ENCODE data around the gene YKT6. TPM values are rescaled to one million over a fixed set of nuclear protein-coding genes. Genes with fewer than 3 reads are reported as not detected.

YKT6 gene
- total RNA-seq, 1 donor from 2014 or later = 89.5 TPM

DNA sequence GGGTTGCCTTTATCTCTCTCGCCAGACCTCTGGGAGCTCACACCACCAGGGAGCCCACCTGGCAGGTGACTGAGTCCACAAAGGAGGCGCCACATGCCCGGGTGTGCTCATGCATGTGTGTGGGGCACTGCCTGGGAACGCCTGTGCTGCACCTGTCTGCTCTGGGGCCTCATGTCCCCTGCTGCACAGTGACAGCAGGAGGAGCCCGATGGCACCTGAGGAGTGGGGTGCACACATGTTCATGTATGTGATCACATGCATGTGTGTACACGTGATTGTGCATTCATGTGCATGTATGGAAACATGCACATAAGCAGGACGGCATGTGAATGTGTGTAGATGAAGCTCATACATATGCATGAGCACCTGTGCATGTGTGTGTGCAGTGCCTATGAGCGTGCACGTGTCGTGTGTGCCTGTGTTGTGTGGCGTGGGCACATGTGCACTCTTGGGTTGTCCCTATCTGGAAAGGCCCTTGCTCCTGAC lies 22.0 kb downstream of the YKT6 start:
- Mint-ChIP-seq H3K4me3 (ENCODE audit: unreplicated experiment) (no peak overlapping the region), H3K9me3 (ENCODE audit: unreplicated experiment) (no peaks in the 10 kb centered on the region), H3K27ac (ENCODE audit: unreplicated experiment) (no peak overlapping the region), H3K4me1 (ENCODE audit: unreplicated experiment) (no peaks in the 10 kb centered on the region), H3K27me3 (ENCODE audit: unreplicated experiment) (peaks cover 5% of the 10 kb centered on the region), H3K36me3 (ENCODE audit: unreplicated experiment) (no peaks in the 10 kb centered on the region)
- TF ChIP-seq, protein P1, sequence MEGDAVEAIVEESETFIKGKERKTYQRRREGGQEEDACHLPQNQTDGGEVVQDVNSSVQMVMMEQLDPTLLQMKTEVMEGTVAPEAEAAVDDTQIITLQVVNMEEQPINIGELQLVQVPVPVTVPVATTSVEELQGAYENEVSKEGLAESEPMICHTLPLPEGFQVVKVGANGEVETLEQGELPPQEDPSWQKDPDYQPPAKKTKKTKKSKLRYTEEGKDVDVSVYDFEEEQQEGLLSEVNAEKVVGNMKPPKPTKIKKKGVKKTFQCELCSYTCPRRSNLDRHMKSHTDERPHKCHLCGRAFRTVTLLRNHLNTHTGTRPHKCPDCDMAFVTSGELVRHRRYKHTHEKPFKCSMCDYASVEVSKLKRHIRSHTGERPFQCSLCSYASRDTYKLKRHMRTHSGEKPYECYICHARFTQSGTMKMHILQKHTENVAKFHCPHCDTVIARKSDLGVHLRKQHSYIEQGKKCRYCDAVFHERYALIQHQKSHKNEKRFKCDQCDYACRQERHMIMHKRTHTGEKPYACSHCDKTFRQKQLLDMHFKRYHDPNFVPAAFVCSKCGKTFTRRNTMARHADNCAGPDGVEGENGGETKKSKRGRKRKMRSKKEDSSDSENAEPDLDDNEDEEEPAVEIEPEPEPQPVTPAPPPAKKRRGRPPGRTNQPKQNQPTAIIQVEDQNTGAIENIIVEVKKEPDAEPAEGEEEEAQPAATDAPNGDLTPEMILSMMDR (IDR thresholded peaks at IDR 0.05) = no peak
- DNase-seq (ENCODE audit: extremely low spot score, unreplicated experiment) = no peak

DNA sequence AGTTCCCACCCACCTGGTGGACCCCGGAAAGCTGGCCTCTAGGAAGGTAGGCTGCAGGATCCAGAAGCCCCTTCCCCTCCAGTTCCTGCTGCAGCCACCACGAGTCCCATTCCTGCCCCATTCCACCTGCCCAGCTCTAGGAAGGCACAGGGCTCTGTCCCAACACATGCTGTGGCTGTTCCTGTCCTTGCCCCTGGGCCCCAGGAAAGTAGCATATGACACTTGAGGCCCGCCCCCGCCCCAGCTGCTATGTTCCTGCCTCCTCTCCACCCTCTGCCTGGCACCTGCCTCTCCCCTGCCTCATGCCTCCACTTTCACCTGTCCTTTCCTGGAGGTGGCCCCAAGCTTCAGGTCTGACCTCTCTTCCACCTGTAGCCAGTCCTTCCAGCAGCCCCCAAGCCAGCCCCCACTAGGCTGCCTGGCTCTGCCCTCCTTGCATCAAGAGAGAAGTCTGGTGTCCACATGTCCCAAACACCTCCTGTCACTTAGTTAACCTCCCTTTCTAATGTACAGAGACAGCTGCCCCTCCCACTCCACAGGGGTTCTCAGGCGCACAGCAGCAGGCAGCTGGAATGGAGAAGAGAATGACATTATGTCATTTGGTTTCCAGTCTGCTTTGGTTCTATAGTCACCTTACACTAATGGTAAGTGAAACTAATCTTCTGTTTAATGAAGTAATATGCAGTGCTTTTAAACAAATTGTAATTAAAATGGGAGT lies 22.7 kb downstream of the YKT6 start:
- H3K4me3 Mint-ChIP-seq (ENCODE audit: unreplicated experiment) = no peak overlapping the region
- TF ChIP-seq, protein P1 (IDR thresholded peaks at IDR 0.05) = no peak
- H3K27ac Mint-ChIP-seq (ENCODE audit: unreplicated experiment) = no peak overlapping the region
- no peak for DNase-seq (ENCODE audit: extremely low spot score, unreplicated experiment)
- no peaks in the 10 kb centered on the region for H3K9me3 Mint-ChIP-seq (ENCODE audit: unreplicated experiment)
- no peaks in the 10 kb centered on the region for H3K4me1 Mint-ChIP-seq (ENCODE audit: unreplicated experiment)
- H3K27me3 Mint-ChIP-seq (ENCODE audit: unreplicated experiment) = peaks cover 5% of the 10 kb centered on the region
- no peaks in the 10 kb centered on the region for H3K36me3 Mint-ChIP-seq (ENCODE audit: unreplicated experiment)

DNA sequence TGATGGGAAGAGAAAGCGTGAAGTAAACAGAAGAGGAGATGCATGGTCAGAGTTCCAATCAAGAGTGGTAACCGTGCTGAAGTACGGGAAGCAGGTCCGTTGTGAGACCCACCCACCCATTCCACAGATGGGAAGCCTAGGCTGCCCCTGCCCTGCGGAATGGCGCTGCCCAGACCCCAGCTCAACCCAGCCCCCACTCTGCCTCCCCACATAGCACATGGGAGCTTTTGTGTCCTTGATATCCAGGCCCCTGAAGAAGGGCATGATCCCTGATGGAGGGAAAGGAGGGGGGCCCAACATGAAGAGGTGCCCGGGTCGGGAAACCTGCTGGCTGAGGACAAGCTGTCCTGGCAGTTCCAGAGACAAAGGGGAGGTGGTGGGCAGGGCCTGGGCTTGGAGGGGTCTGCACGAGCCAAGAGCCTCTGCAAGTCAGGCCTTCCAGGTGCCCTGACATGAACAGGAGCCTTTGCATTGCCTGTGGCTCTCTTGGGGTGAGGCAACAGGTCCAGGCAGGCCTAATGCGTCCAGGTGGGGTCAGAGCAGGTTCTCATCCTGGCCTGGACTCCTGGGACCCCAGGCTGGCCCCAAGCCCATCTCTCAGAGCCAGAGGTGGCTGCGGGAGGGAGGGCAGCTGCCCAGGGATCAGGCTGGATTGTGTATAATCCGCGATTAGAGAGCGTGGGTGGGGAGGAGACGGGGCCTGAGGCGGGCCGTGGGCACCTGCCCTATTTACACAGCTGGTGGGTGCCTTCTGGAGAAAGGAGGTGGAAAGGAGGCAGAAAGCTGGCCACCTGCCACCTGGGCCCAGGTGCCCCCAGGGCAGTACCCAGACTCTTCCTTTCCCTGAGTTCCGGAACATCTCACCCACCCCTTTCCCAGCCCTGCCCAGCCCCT lies 23.5 kb downstream of the YKT6 start:
- no peak for DNase-seq (ENCODE audit: extremely low spot score, unreplicated experiment)
- TF ChIP-seq, protein P1 (IDR thresholded peaks at IDR 0.05) = no peak
- Mint-ChIP-seq H3K36me3 (ENCODE audit: unreplicated experiment) (no peaks in the 10 kb centered on the region), H3K27me3 (ENCODE audit: unreplicated experiment) (peaks cover 5% of the 10 kb centered on the region), H3K4me3 (ENCODE audit: unreplicated experiment) (no peak overlapping the region), H3K4me1 (ENCODE audit: unreplicated experiment) (no peaks in the 10 kb centered on the region), H3K9me3 (ENCODE audit: unreplicated experiment) (no peaks in the 10 kb centered on the region), H3K27ac (ENCODE audit: unreplicated experiment) (no peak overlapping the region)

DNA sequence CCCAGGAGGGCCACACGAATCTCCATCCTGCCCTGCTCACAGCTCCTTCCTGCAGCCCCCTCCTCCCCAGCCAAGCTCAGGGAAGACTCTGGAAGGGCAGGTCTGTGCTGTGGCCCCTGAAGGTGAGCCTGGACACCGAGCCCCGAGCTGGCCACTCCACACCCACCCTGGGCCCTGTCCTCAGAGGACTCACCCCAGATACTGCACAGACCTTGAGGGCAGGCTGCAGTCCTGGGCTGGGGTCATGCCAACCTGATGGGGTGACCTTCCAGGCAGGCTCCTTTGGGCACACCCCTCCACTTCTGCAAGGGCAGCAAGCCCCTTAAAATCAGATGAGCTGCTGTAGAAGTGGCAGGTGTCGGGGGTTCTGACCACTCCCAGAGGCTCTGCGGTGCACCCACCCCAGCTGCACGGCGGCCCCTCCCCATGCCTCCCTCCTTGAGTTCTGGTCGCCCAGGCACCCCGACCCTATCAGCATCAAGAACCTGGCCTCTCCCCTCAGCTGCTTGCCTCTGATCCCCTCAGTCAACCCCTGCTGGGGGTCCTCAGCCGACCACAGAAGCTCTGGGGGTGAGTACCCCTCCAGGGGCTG lies 24.3 kb downstream of the YKT6 start:
- no peak overlapping the region for H3K27ac Mint-ChIP-seq (ENCODE audit: unreplicated experiment)
- H3K4me1 Mint-ChIP-seq (ENCODE audit: unreplicated experiment) = no peaks in the 10 kb centered on the region
- H3K9me3 Mint-ChIP-seq (ENCODE audit: unreplicated experiment) = no peaks in the 10 kb centered on the region
- no peaks in the 10 kb centered on the region for H3K36me3 Mint-ChIP-seq (ENCODE audit: unreplicated experiment)
- DNase-seq (ENCODE audit: extremely low spot score, unreplicated experiment) = no peak
- H3K4me3 Mint-ChIP-seq (ENCODE audit: unreplicated experiment) = no peak overlapping the region
- peaks cover 5% of the 10 kb centered on the region for H3K27me3 Mint-ChIP-seq (ENCODE audit: unreplicated experiment)
- TF ChIP-seq, protein P1 (IDR thresholded peaks at IDR 0.05) = no peak
